MM.1S (cell line): Measurements from ENCODE around the gene TIMM21.

ENCODE experiments used
- DNase-seq: peaks from one replicate; pipeline ENCODE4 v3.0.0-alpha.2; 2015
- H2AFZ ChIP-seq: fragments of 300-600 bp; sonication (generic); 2 replicates; pipeline ENCODE4 v1.6.0; 2016; ENCODE audit warnings: antibody characterized with exemption, low read length
- H3F3A ChIP-seq: fragments of 300-600 bp; sonication (generic); 2 replicates; pipeline ENCODE4 v1.6.1; 2016; ENCODE audit warnings: mild to moderate bottlenecking, antibody characterized with exemption, low read length, moderate library complexity, mixed read lengths; ENCODE audit not compliant: insufficient read depth
- H3K27ac ChIP-seq: fragments of 300-600 bp; sonication (generic); 2 replicates; pipeline ENCODE4 v1.5.1; 2016; ENCODE audit warnings: mild to moderate bottlenecking, low read length
- H3K27me3 ChIP-seq: fragments of 300-600 bp; sonication (generic); replicated peaks from 2 replicates; pipeline ENCODE4 v1.6.0; 2016; ENCODE audit warnings: low read length; ENCODE audit not compliant: insufficient read depth
- H3K36me3 ChIP-seq: fragments of 300-600 bp; sonication (generic); replicated peaks from 2 replicates; pipeline ENCODE4 v1.6.1; 2016; ENCODE audit warnings: mild to moderate bottlenecking, low read length, mixed read lengths; ENCODE audit not compliant: insufficient read depth
- H3K4me1 ChIP-seq: fragments of 300-600 bp; sonication (generic); 2 replicates; pipeline ENCODE4 v1.6.1; 2016; ENCODE audit warnings: low read length, mixed read lengths
- H3K4me2 ChIP-seq: fragments of 300-600 bp; sonication (generic); 2 replicates; pipeline ENCODE4 v1.6.0; 2016; ENCODE audit warnings: low read depth, low read length
- H3K4me3 ChIP-seq: fragments of 300-600 bp; sonication (generic); 2 replicates; pipeline ENCODE4 v1.5.1; 2016; ENCODE audit warnings: low read length, mixed read lengths
- H3K79me2 ChIP-seq: fragments of 300-600 bp; sonication (generic); 2 replicates; pipeline ENCODE4 v1.6.1; 2016; ENCODE audit warnings: mixed run types, low read length, mixed read lengths
- H3K9ac ChIP-seq: fragments of 300-600 bp; sonication (generic); 2 replicates; pipeline ENCODE4 v1.6.1; 2016; ENCODE audit warnings: low read length, mixed read lengths
- H3K9me2 ChIP-seq: fragments of 300-600 bp; sonication (generic); replicated peaks from 2 replicates; pipeline ENCODE4 v1.6.1; 2016; ENCODE audit warnings: mild to moderate bottlenecking, low read length, mixed read lengths; ENCODE audit not compliant: insufficient read depth
- H3K9me3 ChIP-seq: fragments of 300-600 bp; sonication (generic); replicated peaks from 2 replicates; pipeline ENCODE4 v1.6.1; 2016; ENCODE audit warnings: mild to moderate bottlenecking, low read length, mixed read lengths; ENCODE audit not compliant: insufficient read depth
- H4K20me1 ChIP-seq: fragments of 300-600 bp; sonication (generic); 2 replicates; pipeline ENCODE4 v1.6.1; 2016; ENCODE audit warnings: mild to moderate bottlenecking, low read length, moderate library complexity, mixed read lengths; ENCODE audit not compliant: insufficient read depth
- CTCF ChIP-seq: fragments of 300-600 bp; sonication (generic); IDR thresholded peaks from 2 replicates; pipeline ENCODE4 v1.5.1; 2016; ENCODE audit warnings: antibody characterized with exemption, low read length, mixed read lengths
- EZH2 ChIP-seq: fragments of 300-600 bp; sonication (generic); optimal IDR thresholded peaks from 2 replicates; pipeline ENCODE3; 2017; ENCODE audit warnings: low read depth, mild to moderate bottlenecking, antibody characterized with exemption, low read length, mixed read lengths
- EZH2phosphoT487 ChIP-seq: fragments of 300-600 bp; sonication (generic); IDR thresholded peaks from 2 replicates; pipeline ENCODE4 v1.6.1; 2018; ENCODE audit warnings: antibody characterized with exemption, low read length

The TIMM21 gene

GRCh38 chr18:74132201-74132600 is 16.1 kb upstream of the TIMM21 start:
- Histone ChIP-seq H3K27me3 (no peaks in the 10 kb centered on the region), H3K4me2 (no peak overlapping the region), H3K27ac (no peak overlapping the region), H3K36me3 (no peaks in the 10 kb centered on the region), H2AFZ (no peak overlapping the region), H3K79me2 (no peaks in the 10 kb centered on the region), H3K9me2 (no peaks in the 10 kb centered on the region), H4K20me1 (no peaks in the 10 kb centered on the region), H3K4me1 (no peaks in the 10 kb centered on the region), H3K4me3 (no peak overlapping the region), H3K9ac (no peak overlapping the region), H3K9me3 (no peaks in the 10 kb centered on the region), H3F3A (no peaks in the 10 kb centered on the region)
- DNase-seq: no peak
- TF ChIP-seq CTCF: no peak
- TF ChIP-seq EZH2phosphoT487: no peak
- no peak for TF ChIP-seq EZH2

GRCh38 chr18:74137920-74138538 is 10.3 kb upstream of the TIMM21 start:
- H3K27me3 ChIP-seq: no peaks in the 10 kb centered on the region
- H3K79me2 ChIP-seq: no peaks in the 10 kb centered on the region
- no peak overlapping the region for H3K27ac ChIP-seq
- no peaks in the 10 kb centered on the region for H3K36me3 ChIP-seq
- H3K9me3 ChIP-seq: no peaks in the 10 kb centered on the region
- H3K4me3 ChIP-seq: no peak overlapping the region
- 0 out of 2 replicates have a peak, but pooled peaks cover 5% of the 10 kb centered on the region for H3K4me1 ChIP-seq
- no peak overlapping the region for H3K9ac ChIP-seq
- H3F3A ChIP-seq: no peaks in the 10 kb centered on the region
- H4K20me1 ChIP-seq: no peaks in the 10 kb centered on the region
- H2AFZ ChIP-seq: no peak overlapping the region
- H3K9me2 ChIP-seq: no peaks in the 10 kb centered on the region
- TF ChIP-seq EZH2phosphoT487 (no peak), CTCF (no peak), EZH2 (no peak)
- no peak overlapping the region for H3K4me2 ChIP-seq
- no peak for DNase-seq

- Histone ChIP-seq H3K27me3 (no peaks in the 10 kb centered on the region), H3K79me2 (no peaks in the 10 kb centered on the region), H2AFZ (no peak overlapping the region), H3K27ac (no peak overlapping the region), H3K9ac (no peak overlapping the region), H3K36me3 (no peaks in the 10 kb centered on the region), H3K4me1 (0 out of 2 replicates have a peak, but pooled peaks cover 5% of the 10 kb centered on the region), H3K4me3 (no peak overlapping the region), H3K4me2 (no peak overlapping the region), H3K9me3 (no peaks in the 10 kb centered on the region), H3F3A (no peaks in the 10 kb centered on the region), H4K20me1 (no peaks in the 10 kb centered on the region), H3K9me2 (no peaks in the 10 kb centered on the region)
- no peak for DNase-seq
- TF ChIP-seq EZH2 (no peak), CTCF (no peak), EZH2phosphoT487 (no peak)
Observed at GRCh38 chr18:74139411-74139810, 8.9 kb upstream of the TIMM21 start.
